Ascending aorta (tissue), 2 donors: ENCODE results near the gene PAX9. TPM values are rescaled to one million over a fixed set of nuclear protein-coding genes. Genes with fewer than 3 reads are reported as not detected.

Experiments
- DNase-seq, 2 donors: peaks; one replicate each; pipeline ENCODE4 v3.0.0-alpha.2; 2019; ENCODE audit warnings: low spot score in 2 of 2
- H3K27ac ChIP-seq, 2 donors: fragments of 200-600 bp; sonication (generic); one replicate each; pipeline ENCODE4 v1.5.1; 2016 to 2017; ENCODE audit warnings: mild to moderate bottlenecking in 1 of 2
- H3K27me3 ChIP-seq: fragments of 200-600 bp; sonication (generic); one replicate; pipeline ENCODE4 v1.5.1; 2017
- H3K36me3 ChIP-seq, 2 donors: fragments of 200-600 bp; sonication (generic); one replicate each; pipeline ENCODE4 v1.5.1; 2016
- H3K4me1 ChIP-seq, 2 donors: fragments of 200-600 bp; sonication (generic); one replicate each; pipeline ENCODE4 v1.5.1; 2016 to 2017; ENCODE audit warnings: mild to moderate bottlenecking in 1 of 2
- H3K4me3 ChIP-seq, 2 donors: fragments of 200-600 bp; sonication (generic); one replicate each; pipeline ENCODE4 v1.5.1; 2016 to 2017; ENCODE audit warnings: mild to moderate bottlenecking in 1 of 2
- H3K9me3 ChIP-seq, 2 donors: fragments of 200-600 bp; sonication (generic); one replicate each; pipeline ENCODE4 v1.5.1; 2016
- CTCF ChIP-seq, 3 experiments: fragments of 200-600 bp in 2 of 3; fragments of 450-650 bp in 1 of 3; sonication (generic) in 2 of 3; IDR thresholded peaks; one replicate each; pipeline ENCODE4 v1.5.1; 2016 to 2019; ENCODE audit warnings: antibody characterized with exemption in 3 of 3, mild to moderate bottlenecking in 1 of 3, moderate library complexity in 1 of 3
- intact Hi-C: fragments of 100-400 bp; cut with DNase I; formaldehyde crosslinking; loops from one replicate; pipeline ENCODE4 v1.15.1; 2023
- total RNA-seq: library from RNA; depleted of rRNA; stranded (reverse); fragments of >200 nt; gene quantifications from one replicate; pipeline ENCODE4 v1.1.0, GENCODE V29; 2016

Gene PAX9
- not detected for total RNA-seq

GRCh38 chr14:36661506-36662257 is at the start of gene PAX9:
Gene PAX9, plus strand, starts transcription at chr14:36661860. Its CDS starts 230 bp downstream, at chr14:36662090.
- intact Hi-C loops, result loop anchor here (5.0 to 10.0 kb wide), 3 partner anchors 147 to 476 kb away; partner anchors contain the start of gene MBIP
- Histone ChIP-seq H3K36me3 (no peaks in the 10 kb centered on the region), H3K27ac (peak within 1 kb of the TSS in 1 of 2 donors; percentile 48), H3K9me3 (no peaks in the 10 kb centered on the region), H3K4me3 (peak within 1 kb of the TSS; percentile 51 to 63), H3K27me3 (peaks cover 32% of the 10 kb centered on the region), H3K4me1 (peaks cover 5 to 28% of the 10 kb centered on the region in 2 donors)
- no peak for DNase-seq
- TF ChIP-seq CTCF (IDR thresholded peaks at IDR 0.05), result no peak

GRCh38 chr14:36617824-36618223 is 43.8 kb upstream of the PAX9 start:
- intact Hi-C loops, result no loop called here
- no peak for TF ChIP-seq CTCF (IDR thresholded peaks at IDR 0.05)
- Histone ChIP-seq H3K4me3 (no peak overlapping the region), H3K27me3 (no peaks in the 10 kb centered on the region), H3K9me3 (no peaks in the 10 kb centered on the region), H3K36me3 (no peaks in the 10 kb centered on the region), H3K27ac (no peak overlapping the region), H3K4me1 (no peaks in the 10 kb centered on the region)
- no peak for DNase-seq

GRCh38 chr14:36618641-36619040 is 43.0 kb upstream of the PAX9 start:
- intact Hi-C loops, result no loop called here
- Histone ChIP-seq H3K4me1 (no peaks in the 10 kb centered on the region), H3K4me3 (no peak overlapping the region), H3K27me3 (no peaks in the 10 kb centered on the region), H3K36me3 (no peaks in the 10 kb centered on the region), H3K27ac (no peak overlapping the region), H3K9me3 (no peaks in the 10 kb centered on the region)
- TF ChIP-seq CTCF (IDR thresholded peaks at IDR 0.05), result no peak
- no peak for DNase-seq

- Histone ChIP-seq H3K9me3 (no peaks in the 10 kb centered on the region), H3K27ac (no peak overlapping the region), H3K36me3 (no peaks in the 10 kb centered on the region), H3K4me1 (no peaks in the 10 kb centered on the region), H3K4me3 (no peak overlapping the region), H3K27me3 (no peaks in the 10 kb centered on the region)
- intact Hi-C loops, result no loop called here
- DNase-seq, result no peak
- no peak for TF ChIP-seq CTCF (IDR thresholded peaks at IDR 0.05)
Observed at GRCh38 chr14:36619131-36619530, 42.5 kb upstream of the PAX9 start.

- TF ChIP-seq CTCF (IDR thresholded peaks at IDR 0.05), result no peak
Observed at GRCh38 chr14:36619853-36620252, 41.8 kb upstream of the PAX9 start.

More at GRCh38 chr14:36619853-36620252, 41.8 kb upstream of the PAX9 start:
- intact Hi-C loops, result no loop called here
- no peaks in the 10 kb centered on the region for H3K9me3 ChIP-seq
- no peak overlapping the region for H3K27ac ChIP-seq
- H3K27me3 ChIP-seq, result no peaks in the 10 kb centered on the region
- H3K4me3 ChIP-seq, result no peak overlapping the region
- H3K36me3 ChIP-seq, result no peaks in the 10 kb centered on the region
- DNase-seq, result no peak
- no peaks in the 10 kb centered on the region for H3K4me1 ChIP-seq
